K562 (cell line): ENCODE results near the gene GRK4. TPM values are rescaled to one million over a fixed set of nuclear protein-coding genes. Genes with fewer than 3 reads are reported as not detected.

ENCODE experiments used
- HLTF ChIP-seq: fragments of 450-650 bp; IDR thresholded peaks from 2 replicates; pipeline ENCODE4 v1.6.1; 2016
- MAFK ChIP-seq: IDR thresholded peaks from 2 replicates; pipeline ENCODE4 v1.6.1; 2011; ENCODE audit warnings: low read length, improper control_type of control experiment
- MIER1 ChIP-seq: fragments of 450-650 bp; IDR thresholded peaks from 2 replicates; pipeline ENCODE4 v1.6.1; 2016; ENCODE audit warnings: antibody characterized with exemption, mild to moderate bottlenecking, low read depth
- POLR3A ChIP-seq: IDR thresholded peaks from 2 replicates; pipeline ENCODE4 v1.6.1; 2011; ENCODE audit warnings: borderline replicate concordance, mild to moderate bottlenecking, moderate library complexity; ENCODE audit not compliant: insufficient read length, insufficient read depth; ENCODE audit errors: extremely low read depth
- PRPF4 ChIP-seq: fragments of 200-400 bp; formaldehyde crosslinking; IDR thresholded peaks from one replicate; pipeline ENCODE4 v1.6.1; 2017; ENCODE audit warnings: low read length, low read depth, mild to moderate bottlenecking; ENCODE audit not compliant: insufficient read depth, poor library complexity, severe bottlenecking
- SMC3 ChIP-seq: conservative IDR thresholded peaks from 2 replicates; pipeline ENCODE4 v1.6.1; 2011; ENCODE audit warnings: low read depth, low read length, improper control_type of control experiment; ENCODE audit not compliant: insufficient read depth
- TCFL5 ChIP-seq: fragments of 250-450 bp; sonication (Bioruptor Pico); conservative IDR thresholded peaks from 2 replicates; pipeline ENCODE4 v1.6.1; 2021; ENCODE audit warnings: mild to moderate bottlenecking, moderate library complexity, matching md5 sums
- ZC3H4 ChIP-seq: sonication (generic); formaldehyde crosslinking; IDR thresholded peaks from 2 replicates; pipeline ENCODE4 v1.9.0; 2021; ENCODE audit warnings: missing genetic modification reagents, borderline replicate concordance
- ZNF197 ChIP-seq: fragments of 200-800 bp; sonication (Bioruptor generic); IDR thresholded peaks from 2 replicates; pipeline ENCODE4 v1.6.1; 2016; ENCODE audit warnings: low read depth, missing genetic modification characterization, missing compliant biosample characterization
- polyA plus RNA-seq, 8 experiments: library from polyadenylated mRNA; depleted of rRNA in 4 of 8; stranded (reverse) in 5 of 8; unstranded in 3 of 8; fragments of >200 nt; fragmentation: Nextera tagmentation in 2 of 8; fragmentation: Illumina TruSeq in 1 of 8; extraction: Ambion mirVana in 2 of 8; extraction: Trizol in 1 of 8; gene quantifications; 2 replicates each; pipeline versions ENCODE4 v1.2.1 to v1.2.3, GENCODE V29; 2011 to 2014; ENCODE audit warnings: inconsistent platforms in 1 of 8, missing spikeins in 1 of 8
- total RNA-seq, 7 experiments: library from RNA; depleted of rRNA in 6 of 7; stranded (reverse); fragments of >200 nt in 6 of 7; fragmentation: Illumina TruSeq in 2 of 7; extraction: Trizol in 2 of 7; gene quantifications; 2 replicates each; pipeline versions ENCODE4 v1.2.1 to v1.2.3, GENCODE V29; 2011 to 2021; ENCODE audit warnings: low replicate concordance in 1 of 7
- TF ChIP-seq, protein P1 (sequence below): sonication (generic); formaldehyde crosslinking; IDR thresholded peaks from 2 replicates; pipeline ENCODE4 v1.8.0; 2023; ENCODE audit warnings: missing genetic modification reagents, mild to moderate bottlenecking, borderline replicate concordance
- TF ChIP-seq, protein P2 (sequence below): sonication (generic); formaldehyde crosslinking; IDR thresholded peaks from 2 replicates; pipeline ENCODE4 v1.8.0; 2022; ENCODE audit warnings: missing genetic modification reagents, mild to moderate bottlenecking, moderate library complexity, borderline replicate concordance
- TF ChIP-seq, protein P3 (sequence below): fragments of 450-650 bp; IDR thresholded peaks from 2 replicates; pipeline ENCODE4 v1.6.1; 2016; ENCODE audit warnings: low read depth, mild to moderate bottlenecking, moderate library complexity
- TF ChIP-seq, protein P4 (sequence below): fragments of 250-450 bp; sonication (Bioruptor Pico); IDR thresholded peaks from 2 replicates; pipeline ENCODE4 v1.8.0; 2021; ENCODE audit warnings: moderate library complexity, mild to moderate bottlenecking, inconsistent platforms
- TF ChIP-seq, protein P5 (sequence below): fragments of 450-650 bp; conservative IDR thresholded peaks from 2 replicates; pipeline ENCODE4 v1.6.1; 2016; ENCODE audit warnings: missing genetic modification characterization, low read depth, mild to moderate bottlenecking, control low read depth, missing compliant biosample characterization
- TF ChIP-seq, protein P6 (sequence below): sonication (generic); formaldehyde crosslinking; IDR thresholded peaks from 2 replicates; pipeline ENCODE4 v1.8.0; 2022; ENCODE audit warnings: missing genetic modification reagents, mild to moderate bottlenecking, borderline replicate concordance

GRK4 gene
- total and polyA plus RNA-seq, 9 of the 15 experiments (the other 6 are each of a cell fraction or from before 2014, with no cell fraction given): 1.1 to 4.8 (median 2.6) TPM

DNA sequence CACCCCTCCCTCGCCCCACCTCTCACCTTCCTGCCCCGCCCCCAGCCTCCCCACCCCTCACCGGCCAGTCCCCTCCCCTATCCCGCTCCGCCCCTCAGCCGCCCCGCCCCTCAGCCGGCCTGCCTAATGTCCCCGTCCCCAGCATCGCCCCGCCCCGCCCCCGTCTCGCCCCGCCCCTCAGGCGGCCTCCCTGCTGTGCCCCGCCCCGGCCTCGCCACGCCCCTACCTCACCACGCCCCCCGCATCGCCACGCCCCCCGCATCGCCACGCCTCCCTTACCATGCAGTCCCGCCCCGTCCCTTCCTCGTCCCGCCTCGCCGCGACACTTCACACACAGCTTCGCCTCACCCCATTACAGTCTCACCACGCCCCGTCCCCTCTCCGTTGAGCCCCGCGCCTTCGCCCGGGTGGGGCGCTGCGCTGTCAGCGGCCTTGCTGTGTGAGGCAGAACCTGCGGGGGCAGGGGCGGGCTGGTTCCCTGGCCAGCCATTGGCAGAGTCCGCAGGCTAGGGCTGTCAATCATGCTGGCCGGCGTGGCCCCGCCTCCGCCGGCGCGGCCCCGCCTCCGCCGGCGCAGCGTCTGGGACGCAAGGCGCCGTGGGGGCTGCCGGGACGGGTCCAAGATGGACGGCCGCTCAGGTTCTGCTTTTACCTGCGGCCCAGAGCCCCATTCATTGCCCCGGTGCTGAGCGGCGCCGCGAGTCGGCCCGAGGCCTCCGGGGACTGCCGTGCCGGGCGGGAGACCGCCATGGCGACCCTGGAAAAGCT lies 110.9 kb downstream of the GRK4 start, which contains the start of the genes HTT and HTT-AS (continued):
- TF ChIP-seq, protein P1, sequence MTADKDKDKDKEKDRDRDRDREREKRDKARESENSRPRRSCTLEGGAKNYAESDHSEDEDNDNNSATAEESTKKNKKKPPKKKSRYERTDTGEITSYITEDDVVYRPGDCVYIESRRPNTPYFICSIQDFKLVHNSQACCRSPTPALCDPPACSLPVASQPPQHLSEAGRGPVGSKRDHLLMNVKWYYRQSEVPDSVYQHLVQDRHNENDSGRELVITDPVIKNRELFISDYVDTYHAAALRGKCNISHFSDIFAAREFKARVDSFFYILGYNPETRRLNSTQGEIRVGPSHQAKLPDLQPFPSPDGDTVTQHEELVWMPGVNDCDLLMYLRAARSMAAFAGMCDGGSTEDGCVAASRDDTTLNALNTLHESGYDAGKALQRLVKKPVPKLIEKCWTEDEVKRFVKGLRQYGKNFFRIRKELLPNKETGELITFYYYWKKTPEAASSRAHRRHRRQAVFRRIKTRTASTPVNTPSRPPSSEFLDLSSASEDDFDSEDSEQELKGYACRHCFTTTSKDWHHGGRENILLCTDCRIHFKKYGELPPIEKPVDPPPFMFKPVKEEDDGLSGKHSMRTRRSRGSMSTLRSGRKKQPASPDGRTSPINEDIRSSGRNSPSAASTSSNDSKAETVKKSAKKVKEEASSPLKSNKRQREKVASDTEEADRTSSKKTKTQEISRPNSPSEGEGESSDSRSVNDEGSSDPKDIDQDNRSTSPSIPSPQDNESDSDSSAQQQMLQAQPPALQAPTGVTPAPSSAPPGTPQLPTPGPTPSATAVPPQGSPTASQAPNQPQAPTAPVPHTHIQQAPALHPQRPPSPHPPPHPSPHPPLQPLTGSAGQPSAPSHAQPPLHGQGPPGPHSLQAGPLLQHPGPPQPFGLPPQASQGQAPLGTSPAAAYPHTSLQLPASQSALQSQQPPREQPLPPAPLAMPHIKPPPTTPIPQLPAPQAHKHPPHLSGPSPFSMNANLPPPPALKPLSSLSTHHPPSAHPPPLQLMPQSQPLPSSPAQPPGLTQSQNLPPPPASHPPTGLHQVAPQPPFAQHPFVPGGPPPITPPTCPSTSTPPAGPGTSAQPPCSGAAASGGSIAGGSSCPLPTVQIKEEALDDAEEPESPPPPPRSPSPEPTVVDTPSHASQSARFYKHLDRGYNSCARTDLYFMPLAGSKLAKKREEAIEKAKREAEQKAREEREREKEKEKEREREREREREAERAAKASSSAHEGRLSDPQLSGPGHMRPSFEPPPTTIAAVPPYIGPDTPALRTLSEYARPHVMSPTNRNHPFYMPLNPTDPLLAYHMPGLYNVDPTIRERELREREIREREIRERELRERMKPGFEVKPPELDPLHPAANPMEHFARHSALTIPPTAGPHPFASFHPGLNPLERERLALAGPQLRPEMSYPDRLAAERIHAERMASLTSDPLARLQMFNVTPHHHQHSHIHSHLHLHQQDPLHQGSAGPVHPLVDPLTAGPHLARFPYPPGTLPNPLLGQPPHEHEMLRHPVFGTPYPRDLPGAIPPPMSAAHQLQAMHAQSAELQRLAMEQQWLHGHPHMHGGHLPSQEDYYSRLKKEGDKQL (CRISPR knock-in tag): no peak
- TF ChIP-seq POLR3A (no peak), ZC3H4 (CRISPR knock-in tag) (no peak), MAFK (no peak), ZNF197 (CRISPR knock-in tag) (no peak), HLTF (no peak), TCFL5 (CRISPR knock-in tag) (no peak), MIER1 (no peak), SMC3 (no peak), PRPF4 (no peak)
- TF ChIP-seq, protein P2, sequence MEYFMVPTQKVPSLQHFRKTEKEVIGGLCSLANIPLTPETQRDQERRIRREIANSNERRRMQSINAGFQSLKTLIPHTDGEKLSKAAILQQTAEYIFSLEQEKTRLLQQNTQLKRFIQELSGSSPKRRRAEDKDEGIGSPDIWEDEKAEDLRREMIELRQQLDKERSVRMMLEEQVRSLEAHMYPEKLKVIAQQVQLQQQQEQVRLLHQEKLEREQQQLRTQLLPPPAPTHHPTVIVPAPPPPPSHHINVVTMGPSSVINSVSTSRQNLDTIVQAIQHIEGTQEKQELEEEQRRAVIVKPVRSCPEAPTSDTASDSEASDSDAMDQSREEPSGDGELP (CRISPR knock-in tag): peak; percentile 55; the same call in 1 of the 2 replicates
- TF ChIP-seq, protein P3, sequence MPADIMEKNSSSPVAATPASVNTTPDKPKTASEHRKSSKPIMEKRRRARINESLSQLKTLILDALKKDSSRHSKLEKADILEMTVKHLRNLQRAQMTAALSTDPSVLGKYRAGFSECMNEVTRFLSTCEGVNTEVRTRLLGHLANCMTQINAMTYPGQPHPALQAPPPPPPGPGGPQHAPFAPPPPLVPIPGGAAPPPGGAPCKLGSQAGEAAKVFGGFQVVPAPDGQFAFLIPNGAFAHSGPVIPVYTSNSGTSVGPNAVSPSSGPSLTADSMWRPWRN: no peak
- TF ChIP-seq, protein P4, sequence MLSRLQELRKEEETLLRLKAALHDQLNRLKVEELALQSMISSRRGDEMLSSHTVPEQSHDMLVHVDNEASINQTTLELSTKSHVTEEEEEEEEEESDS (CRISPR knock-in tag): no peak
- TF ChIP-seq, protein P5, sequence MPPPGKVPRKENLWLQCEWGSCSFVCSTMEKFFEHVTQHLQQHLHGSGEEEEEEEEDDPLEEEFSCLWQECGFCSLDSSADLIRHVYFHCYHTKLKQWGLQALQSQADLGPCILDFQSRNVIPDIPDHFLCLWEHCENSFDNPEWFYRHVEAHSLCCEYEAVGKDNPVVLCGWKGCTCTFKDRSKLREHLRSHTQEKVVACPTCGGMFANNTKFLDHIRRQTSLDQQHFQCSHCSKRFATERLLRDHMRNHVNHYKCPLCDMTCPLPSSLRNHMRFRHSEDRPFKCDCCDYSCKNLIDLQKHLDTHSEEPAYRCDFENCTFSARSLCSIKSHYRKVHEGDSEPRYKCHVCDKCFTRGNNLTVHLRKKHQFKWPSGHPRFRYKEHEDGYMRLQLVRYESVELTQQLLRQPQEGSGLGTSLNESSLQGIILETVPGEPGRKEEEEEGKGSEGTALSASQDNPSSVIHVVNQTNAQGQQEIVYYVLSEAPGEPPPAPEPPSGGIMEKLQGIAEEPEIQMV (tag): no peak
- TF ChIP-seq, protein P6, sequence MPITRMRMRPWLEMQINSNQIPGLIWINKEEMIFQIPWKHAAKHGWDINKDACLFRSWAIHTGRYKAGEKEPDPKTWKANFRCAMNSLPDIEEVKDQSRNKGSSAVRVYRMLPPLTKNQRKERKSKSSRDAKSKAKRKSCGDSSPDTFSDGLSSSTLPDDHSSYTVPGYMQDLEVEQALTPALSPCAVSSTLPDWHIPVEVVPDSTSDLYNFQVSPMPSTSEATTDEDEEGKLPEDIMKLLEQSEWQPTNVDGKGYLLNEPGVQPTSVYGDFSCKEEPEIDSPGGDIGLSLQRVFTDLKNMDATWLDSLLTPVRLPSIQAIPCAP (CRISPR knock-in tag): no peak
